ENCODE measurements around the gene SOX8. TPM values are rescaled to one million over a fixed set of nuclear protein-coding genes. Genes with fewer than 3 reads are reported as not detected.
A peak's percentile ranks its signal among the peaks of the same experiment; 100 is the strongest.

The SOX8 gene
- total and polyA plus RNA-seq, 2 donors (not counting 1 experiment from before 2014, with no cell fraction given) = 0.03 TPM; not detected in 1

DNA sequence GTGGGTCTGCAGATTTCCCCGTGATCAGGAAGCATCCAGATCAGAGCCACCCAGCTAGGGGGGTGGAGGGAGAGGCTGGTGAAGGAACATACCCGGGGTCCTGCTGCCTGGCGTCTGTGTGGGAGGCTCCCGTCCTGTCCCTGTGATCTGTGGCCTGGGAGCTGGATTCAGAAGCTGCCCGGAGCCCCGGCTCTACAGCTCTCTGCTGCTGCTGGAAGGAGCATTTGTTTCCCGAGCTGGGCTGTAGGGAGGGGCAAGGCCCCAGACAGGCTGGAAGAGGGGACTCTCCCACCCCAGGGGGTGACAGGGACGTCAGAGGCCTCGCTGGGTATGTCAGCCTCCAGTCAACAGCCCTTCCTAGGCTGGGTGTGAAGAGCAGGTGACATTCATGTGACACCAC is 10.2 kb downstream of the SOX8 start:
- no peak overlapping the region for H2AFZ ChIP-seq (ENCODE audit: low read length)
- H3K4me1 ChIP-seq (ENCODE audit: control insufficient read depth, extremely low read depth, insufficient read depth, low read length) = no peaks in the 10 kb centered on the region
- H3K27ac ChIP-seq (ENCODE audit: insufficient read depth, low read length) = no peak overlapping the region
- no peaks in the 10 kb centered on the region for H3K9me3 ChIP-seq (ENCODE audit: control insufficient read depth, insufficient read depth, low read depth, low read length)
- no peaks in the 10 kb centered on the region for H3K36me3 ChIP-seq (ENCODE audit: control insufficient read depth, insufficient read depth, low read length)
- TF ChIP-seq EZH2 (IDR thresholded peaks at IDR 0.05; ENCODE audit: low read length, missing control alignments) = no peak
- TF ChIP-seq, protein P1, sequence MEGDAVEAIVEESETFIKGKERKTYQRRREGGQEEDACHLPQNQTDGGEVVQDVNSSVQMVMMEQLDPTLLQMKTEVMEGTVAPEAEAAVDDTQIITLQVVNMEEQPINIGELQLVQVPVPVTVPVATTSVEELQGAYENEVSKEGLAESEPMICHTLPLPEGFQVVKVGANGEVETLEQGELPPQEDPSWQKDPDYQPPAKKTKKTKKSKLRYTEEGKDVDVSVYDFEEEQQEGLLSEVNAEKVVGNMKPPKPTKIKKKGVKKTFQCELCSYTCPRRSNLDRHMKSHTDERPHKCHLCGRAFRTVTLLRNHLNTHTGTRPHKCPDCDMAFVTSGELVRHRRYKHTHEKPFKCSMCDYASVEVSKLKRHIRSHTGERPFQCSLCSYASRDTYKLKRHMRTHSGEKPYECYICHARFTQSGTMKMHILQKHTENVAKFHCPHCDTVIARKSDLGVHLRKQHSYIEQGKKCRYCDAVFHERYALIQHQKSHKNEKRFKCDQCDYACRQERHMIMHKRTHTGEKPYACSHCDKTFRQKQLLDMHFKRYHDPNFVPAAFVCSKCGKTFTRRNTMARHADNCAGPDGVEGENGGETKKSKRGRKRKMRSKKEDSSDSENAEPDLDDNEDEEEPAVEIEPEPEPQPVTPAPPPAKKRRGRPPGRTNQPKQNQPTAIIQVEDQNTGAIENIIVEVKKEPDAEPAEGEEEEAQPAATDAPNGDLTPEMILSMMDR (conservative IDR thresholded peaks at IDR 0.05 in 1 of 2, IDR thresholded peaks at IDR 0.05 in 1 of 2; ENCODE audit: low read depth in 1 of 2, low read length in 2 of 2) = no peak
- no peaks in the 10 kb centered on the region for H3K79me2 ChIP-seq (ENCODE audit: control insufficient read depth, insufficient read depth, low read length)
- H3K4me2 ChIP-seq (ENCODE audit: extremely low read depth, insufficient read depth, low read length) = no peak overlapping the region
- H4K20me1 ChIP-seq (ENCODE audit: control insufficient read depth, extremely low read depth, insufficient read depth, low read length) = no peaks in the 10 kb centered on the region
- no peak overlapping the region for H3K9ac ChIP-seq (ENCODE audit: insufficient read depth, low read length)
- no peaks in the 10 kb centered on the region for H3K27me3 ChIP-seq (ENCODE audit: control insufficient read depth, insufficient read depth, low read length)
- no peak overlapping the region for H3K4me3 ChIP-seq (replicated peaks in 1 of 4; ENCODE audit: control extremely low read depth in 1 of 4, insufficient read depth in 1 of 4, low read depth in 3 of 4, low read length in 4 of 4)
- DNase-seq (ENCODE audit: low read depth in 2 of 2) = no peak

DNA sequence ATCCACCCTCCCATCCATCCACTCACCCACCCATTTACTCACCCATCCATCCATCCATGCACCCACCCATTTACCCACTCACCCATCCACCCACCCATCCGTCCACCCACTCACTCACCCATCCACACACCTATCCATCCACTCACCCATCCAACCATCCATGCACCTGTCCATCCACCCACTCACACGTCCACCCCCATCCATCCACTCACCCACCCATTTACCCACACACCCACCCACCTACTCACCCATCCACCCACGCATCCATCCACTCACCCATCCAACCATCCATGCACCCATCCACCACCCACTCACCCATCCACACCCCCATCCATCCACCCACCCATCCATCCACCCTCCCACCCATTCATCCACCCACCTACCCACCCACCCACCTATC is 12.2 kb downstream of the SOX8 start:
- Histone ChIP-seq H3K27me3 (ENCODE audit: control insufficient read depth, insufficient read depth, low read length) (no peaks in the 10 kb centered on the region), H4K20me1 (ENCODE audit: control insufficient read depth, extremely low read depth, insufficient read depth, low read length) (no peaks in the 10 kb centered on the region), H3K4me2 (ENCODE audit: extremely low read depth, insufficient read depth, low read length) (no peak overlapping the region), H3K27ac (ENCODE audit: insufficient read depth, low read length) (no peak overlapping the region), H3K79me2 (ENCODE audit: control insufficient read depth, insufficient read depth, low read length) (no peaks in the 10 kb centered on the region), H3K4me1 (ENCODE audit: control insufficient read depth, extremely low read depth, insufficient read depth, low read length) (no peaks in the 10 kb centered on the region), H3K36me3 (ENCODE audit: control insufficient read depth, insufficient read depth, low read length) (no peaks in the 10 kb centered on the region), H3K9me3 (ENCODE audit: control insufficient read depth, insufficient read depth, low read depth, low read length) (no peaks in the 10 kb centered on the region), H2AFZ (ENCODE audit: low read length) (no peak overlapping the region), H3K4me3 (replicated peaks in 1 of 4; ENCODE audit: control extremely low read depth in 1 of 4, insufficient read depth in 1 of 4, low read depth in 3 of 4, low read length in 4 of 4) (no peak overlapping the region), H3K9ac (ENCODE audit: insufficient read depth, low read length) (no peak overlapping the region)
- DNase-seq (ENCODE audit: low read depth in 2 of 2) = no peak
- TF ChIP-seq EZH2 (IDR thresholded peaks at IDR 0.05; ENCODE audit: low read length, missing control alignments) = no peak
- TF ChIP-seq, protein P1 (conservative IDR thresholded peaks at IDR 0.05 in 1 of 2, IDR thresholded peaks at IDR 0.05 in 1 of 2; ENCODE audit: low read depth in 1 of 2, low read length in 2 of 2) = no peak

DNA sequence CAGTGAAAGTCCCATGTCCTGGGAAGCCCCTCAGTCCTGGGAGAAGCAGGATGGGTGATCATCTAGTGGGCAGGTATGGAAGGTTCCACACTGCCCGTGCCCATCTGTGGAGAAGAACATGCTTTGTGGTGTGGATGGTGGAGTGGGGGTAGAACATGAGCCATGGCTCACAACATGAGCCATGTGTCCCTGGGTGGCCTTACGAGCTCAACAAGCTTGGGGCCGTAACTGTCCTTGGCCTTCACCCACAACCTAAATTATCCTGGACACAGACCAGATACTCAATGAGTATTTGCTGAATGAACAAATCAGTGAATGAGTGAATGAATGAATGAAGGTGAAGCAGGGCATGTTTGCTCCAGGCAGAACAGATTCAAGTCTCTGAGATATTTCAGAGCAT is 13.5 kb downstream of the SOX8 start:
- Histone ChIP-seq H3K79me2 (ENCODE audit: control insufficient read depth, insufficient read depth, low read length) (no peaks in the 10 kb centered on the region), H3K4me2 (ENCODE audit: extremely low read depth, insufficient read depth, low read length) (no peak overlapping the region), H3K9me3 (ENCODE audit: control insufficient read depth, insufficient read depth, low read depth, low read length) (no peaks in the 10 kb centered on the region), H3K27me3 (ENCODE audit: control insufficient read depth, insufficient read depth, low read length) (no peaks in the 10 kb centered on the region), H3K9ac (ENCODE audit: insufficient read depth, low read length) (no peak overlapping the region), H3K27ac (ENCODE audit: insufficient read depth, low read length) (no peak overlapping the region), H3K4me1 (ENCODE audit: control insufficient read depth, extremely low read depth, insufficient read depth, low read length) (no peaks in the 10 kb centered on the region), H4K20me1 (ENCODE audit: control insufficient read depth, extremely low read depth, insufficient read depth, low read length) (no peaks in the 10 kb centered on the region), H3K36me3 (ENCODE audit: control insufficient read depth, insufficient read depth, low read length) (no peaks in the 10 kb centered on the region), H2AFZ (ENCODE audit: low read length) (no peak overlapping the region), H3K4me3 (replicated peaks in 1 of 4; ENCODE audit: control extremely low read depth in 1 of 4, insufficient read depth in 1 of 4, low read depth in 3 of 4, low read length in 4 of 4) (no peak overlapping the region)
- TF ChIP-seq EZH2 (IDR thresholded peaks at IDR 0.05; ENCODE audit: low read length, missing control alignments) = no peak
- TF ChIP-seq, protein P1 (conservative IDR thresholded peaks at IDR 0.05 in 1 of 2, IDR thresholded peaks at IDR 0.05 in 1 of 2; ENCODE audit: low read depth in 1 of 2, low read length in 2 of 2) = no peak
- peak; percentile 43 to 49 for DNase-seq (ENCODE audit: low read depth in 2 of 2)

Data from fibroblast of lung (primary cell).